ENCODE measurements around the gene STAB1.

The STAB1 gene

DNA sequence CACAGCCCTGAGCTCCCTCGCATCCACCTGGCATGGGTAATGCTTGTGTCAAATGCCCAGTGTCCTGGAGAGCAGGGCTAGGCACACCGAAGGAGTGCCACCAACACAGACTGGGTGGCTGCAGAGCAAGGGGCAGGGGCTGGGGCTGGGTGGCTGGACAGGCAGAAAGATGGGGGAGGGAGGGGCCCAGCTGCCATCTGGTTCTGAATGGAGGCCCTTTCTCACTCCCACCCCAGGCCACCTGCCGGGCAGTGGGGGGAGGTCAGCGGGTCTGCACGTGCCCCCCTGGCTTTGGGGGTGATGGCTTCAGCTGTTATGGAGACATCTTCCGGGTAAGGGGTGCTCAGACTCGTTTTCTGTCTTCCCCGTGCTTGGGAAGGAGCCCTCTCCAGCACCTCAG lies 17.0 kb downstream of the STAB1 start:
- ATAC-seq = no peak

DNA sequence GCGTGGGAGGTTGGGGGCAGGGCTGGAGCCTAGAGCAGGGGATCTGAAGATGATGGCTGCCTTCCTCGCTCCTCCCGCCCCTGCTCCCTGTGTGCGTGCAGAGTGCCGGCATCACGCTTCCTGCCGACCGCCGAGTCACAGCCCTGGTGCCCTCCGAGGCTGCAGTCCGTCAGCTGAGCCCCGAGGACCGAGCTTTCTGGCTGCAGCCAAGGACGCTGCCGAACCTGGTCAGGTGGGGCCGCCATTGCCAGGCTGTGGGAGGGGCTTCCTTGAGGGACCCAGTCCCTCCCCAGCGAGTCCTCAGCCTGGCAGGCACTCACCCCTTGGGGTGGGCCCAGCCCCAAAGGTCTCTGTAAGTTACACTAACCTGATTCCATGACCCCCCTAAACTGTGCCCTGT lies 17.6 kb downstream of the STAB1 start:
- no peak for ATAC-seq

DNA sequence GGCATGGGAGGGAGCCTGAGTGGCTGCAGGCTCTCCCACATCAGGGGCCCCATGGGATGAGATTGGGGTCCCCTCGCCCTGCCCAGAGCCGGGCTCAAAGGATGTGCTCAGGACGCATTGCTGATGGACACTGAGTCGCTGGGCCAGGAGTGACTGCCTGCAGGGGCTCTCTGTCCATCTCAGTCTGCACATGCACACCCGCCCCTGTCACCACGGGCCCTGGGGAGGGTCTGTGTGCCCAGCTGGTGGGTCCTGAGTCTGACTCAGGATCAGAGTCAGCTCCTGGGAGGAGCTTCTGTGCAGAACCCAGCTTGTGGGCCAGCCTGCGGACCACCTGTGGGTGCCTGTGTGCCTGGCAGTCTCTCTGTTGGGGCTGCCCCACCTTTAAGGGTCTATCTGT lies 18.1 kb downstream of the STAB1 start:
- no peak for ATAC-seq

DNA sequence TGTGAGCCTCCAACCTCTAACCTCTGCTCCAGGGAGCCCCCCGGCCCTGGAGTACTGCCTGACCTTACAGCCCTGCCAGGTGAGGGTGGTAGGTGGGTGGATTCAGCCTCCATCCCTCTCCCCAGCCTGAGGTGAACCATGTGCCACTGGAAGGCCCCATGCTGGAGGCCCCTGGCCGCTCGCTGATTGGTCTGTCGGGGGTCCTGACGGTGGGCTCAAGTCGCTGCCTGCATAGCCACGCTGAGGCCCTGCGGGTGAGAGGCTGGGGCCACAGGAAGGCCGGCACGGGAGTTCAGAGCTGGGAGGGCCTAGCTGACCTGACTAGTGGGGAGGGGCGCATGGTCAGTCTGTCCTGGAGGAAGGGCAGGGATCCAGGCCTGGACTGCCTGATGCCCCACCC lies 19.4 kb downstream of the STAB1 start:
- no peak for ATAC-seq

DNA sequence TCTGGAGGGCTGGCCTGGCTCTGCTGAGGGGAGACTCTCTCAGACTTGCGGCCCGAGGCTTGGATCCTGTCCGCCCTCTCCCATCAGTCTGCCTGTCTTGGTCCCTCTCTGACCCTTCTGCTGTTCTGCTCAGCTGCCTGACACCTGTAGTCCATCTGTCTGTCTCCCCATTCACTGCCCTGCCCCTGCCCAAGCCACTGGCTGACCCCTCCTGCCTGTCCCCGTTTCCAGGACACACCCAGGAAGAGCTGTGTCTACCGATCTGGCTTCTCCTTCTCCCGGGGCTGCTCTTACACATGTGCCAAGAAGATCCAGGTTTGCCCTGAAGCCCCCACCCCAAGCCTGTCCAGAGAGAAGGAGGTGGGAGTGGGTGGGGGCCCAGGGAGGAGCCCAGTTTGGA lies 20.1 kb downstream of the STAB1 start:
- no peak for ATAC-seq

DNA sequence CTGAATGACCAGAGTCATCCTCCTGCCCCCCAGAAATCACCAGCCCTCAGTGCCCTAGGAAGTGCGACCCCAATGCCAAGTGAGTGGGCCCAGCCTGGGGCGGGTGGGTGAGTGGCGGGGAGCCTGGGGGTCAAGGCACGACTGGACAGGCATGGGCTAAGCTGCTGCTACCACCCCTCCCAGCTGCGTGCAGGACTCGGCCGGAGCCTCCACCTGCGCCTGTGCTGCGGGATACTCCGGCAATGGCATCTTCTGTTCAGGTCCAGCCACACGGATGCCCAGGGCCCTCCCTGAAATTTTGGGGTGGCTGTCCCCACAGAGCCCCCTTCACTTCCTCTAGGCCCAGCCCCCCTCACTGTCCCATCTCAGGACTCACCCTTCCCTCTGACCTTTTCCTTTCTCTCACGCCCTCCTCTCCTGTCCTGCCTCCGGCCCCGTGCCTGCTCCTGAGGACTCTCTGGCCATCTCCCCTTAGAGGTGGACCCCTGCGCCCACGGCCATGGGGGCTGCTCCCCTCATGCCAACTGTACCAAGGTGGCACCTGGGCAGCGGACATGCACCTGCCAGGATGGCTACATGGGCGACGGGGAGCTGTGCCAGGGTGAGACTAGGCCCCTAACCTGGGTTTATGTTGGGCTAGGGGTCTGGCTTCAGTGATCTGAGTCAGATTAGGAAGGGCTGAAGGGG lies 21.5 kb downstream of the STAB1 start:
- no peak for ATAC-seq

DNA sequence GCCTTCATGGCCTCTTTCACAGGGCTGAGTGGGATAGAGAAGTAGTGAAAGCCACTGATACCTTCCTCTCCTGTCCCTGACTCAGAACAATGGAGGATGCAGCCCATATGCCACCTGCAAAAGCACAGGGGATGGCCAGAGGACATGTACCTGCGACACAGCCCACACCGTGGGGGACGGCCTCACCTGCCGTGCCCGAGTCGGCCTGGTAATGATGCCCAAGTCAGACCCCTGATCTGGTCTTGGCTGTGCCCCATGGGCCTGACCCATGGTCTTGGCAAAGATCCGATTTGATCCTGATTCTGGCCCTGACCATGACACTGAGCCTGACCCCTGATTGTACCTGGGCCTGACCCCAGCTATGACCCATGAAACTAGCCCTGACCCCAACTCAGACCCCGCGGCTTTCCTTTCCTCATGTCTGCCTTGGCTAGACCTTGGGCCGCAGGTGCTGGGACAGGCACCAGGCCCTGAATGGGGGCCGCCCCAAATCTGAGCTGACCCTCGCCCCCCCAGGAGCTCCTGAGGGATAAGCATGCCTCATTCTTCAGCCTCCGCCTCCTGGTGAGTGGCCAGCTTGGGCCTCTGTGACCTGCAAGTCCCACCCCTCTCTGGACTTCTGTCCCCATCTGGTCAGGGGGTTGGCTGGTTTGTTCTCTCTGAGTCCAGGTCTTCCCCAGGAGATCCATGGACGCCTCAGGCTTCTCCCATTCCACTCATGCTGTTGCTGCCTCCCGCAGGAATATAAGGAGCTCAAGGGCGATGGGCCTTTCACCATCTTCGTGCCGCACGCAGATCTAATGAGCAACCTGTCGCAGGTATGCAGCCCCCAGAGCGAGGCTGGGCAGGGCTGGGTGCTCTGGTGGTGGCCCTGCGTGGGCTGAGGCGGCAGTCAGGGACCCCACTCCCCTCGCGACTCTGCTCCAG lies 22.9 kb downstream of the STAB1 start:
- no peak for ATAC-seq

DNA sequence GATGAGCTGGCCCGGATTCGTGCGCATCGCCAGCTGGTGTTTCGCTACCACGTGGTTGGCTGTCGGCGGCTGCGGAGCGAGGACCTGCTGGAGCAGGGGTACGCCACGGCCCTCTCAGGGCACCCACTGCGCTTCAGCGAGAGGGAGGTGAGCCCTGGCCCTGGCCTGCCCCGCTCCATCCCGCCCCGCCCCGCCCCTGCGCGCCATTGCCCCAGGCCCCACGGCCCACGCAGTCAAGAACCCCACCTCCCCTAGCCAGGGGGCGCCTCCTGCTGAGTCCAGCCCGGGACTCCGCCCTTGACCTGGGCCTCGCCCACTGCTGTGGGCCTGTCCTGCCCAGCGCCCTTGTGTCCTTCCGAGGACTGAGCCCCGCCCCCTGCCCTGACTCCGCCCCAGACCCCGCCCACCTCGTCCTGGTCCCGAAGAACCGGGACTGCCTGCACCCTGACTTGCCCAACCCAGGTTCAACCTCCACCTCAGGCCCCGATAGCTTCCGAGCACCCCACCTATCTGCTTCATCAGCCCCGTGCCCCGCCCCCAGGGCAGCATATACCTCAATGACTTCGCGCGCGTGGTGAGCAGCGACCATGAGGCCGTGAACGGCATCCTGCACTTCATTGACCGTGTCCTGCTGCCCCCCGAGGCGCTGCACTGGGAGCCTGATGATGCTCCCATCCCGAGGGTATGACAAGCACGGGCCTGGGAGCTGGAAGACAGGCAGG lies 23.7 kb downstream of the STAB1 start:
- no peak for ATAC-seq

DNA sequence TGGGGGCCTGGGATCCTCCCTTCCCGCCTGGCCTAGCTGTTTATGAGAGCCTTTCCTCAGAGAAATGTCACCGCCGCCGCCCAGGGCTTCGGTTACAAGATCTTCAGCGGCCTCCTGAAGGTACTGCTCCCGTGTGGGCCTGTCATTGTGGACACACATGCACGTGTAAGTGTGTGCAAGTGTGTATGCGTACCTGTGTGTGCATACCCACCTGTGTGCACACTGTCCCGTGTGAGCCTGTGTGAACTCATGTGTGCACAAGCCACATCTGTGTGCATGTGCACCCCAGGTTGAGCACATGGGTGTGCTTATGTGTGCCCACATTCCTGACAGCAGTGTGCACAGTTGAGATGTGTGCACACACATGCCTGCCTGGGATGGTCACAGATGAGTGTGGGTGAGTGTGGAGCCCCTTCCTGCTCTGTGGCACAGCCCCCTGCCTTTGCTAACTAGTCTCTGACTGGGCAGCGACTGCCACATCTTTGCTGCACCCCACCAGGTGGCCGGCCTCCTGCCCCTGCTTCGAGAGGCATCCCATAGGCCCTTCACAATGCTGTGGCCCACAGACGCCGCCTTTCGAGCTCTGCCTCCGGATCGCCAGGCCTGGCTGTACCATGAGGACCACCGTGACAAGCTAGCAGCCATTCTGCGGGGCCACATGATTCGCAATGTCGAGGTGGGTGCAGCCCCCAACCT lies 24.5 kb downstream of the STAB1 start:
- no peak for ATAC-seq

DNA sequence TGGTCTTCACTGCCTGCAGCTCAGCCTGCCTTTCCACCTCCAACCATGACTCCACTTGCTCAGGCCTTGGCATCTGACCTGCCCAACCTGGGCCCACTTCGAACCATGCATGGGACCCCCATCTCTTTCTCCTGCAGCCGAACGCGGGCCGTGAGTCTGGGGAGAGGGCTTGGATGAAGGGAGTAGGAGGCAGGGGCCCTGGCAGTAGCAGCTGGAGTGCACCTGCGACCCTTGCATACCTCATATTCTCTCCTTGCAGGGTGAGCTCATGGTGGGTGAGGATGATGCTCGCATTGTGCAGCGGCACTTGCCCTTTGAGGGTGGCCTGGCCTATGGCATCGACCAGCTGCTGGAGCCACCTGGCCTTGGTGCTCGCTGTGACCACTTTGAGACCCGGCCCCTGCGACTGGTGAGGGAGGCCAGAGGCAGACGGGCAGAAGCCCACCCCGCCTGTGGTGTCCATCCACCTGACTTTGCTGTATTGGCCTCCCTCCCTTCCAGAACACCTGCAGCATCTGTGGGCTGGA lies 25.1 kb downstream of the STAB1 start:
- ATAC-seq = no peak

DNA sequence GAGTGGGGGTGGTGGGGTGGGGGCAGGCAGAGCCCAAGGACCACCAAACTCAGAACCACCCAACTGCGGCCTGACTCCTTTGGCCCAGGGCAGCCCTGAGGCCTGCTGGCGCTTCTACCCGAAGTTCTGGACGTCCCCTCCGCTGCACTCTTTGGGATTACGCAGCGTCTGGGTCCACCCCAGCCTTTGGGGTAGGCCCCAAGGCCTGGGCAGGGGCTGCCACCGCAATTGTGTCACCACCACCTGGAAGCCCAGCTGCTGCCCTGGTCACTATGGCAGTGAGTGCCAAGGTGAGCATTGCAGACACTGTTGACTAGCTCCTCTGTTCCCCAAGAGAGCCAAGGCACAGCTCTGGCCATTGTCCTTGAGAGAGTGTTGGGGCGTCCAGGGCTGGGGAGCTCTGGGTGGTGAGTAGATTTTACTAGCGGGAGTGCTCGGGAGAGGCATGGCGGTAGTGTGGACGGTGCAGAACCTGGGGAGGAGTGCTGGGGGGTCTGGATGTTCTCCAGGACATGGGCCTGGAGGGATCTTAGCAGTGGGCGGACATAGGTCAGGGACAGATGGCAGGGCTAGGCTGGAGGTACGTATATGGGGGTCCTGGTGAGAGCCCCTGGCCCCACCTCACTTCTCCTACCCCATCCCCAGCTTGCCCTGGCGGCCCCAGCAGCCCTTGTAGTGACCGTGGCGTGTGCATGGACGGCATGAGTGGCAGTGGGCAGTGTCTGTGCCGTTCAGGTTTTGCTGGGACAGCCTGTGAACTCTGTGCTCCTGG lies 25.8 kb downstream of the STAB1 start:
- ATAC-seq = no peak

DNA sequence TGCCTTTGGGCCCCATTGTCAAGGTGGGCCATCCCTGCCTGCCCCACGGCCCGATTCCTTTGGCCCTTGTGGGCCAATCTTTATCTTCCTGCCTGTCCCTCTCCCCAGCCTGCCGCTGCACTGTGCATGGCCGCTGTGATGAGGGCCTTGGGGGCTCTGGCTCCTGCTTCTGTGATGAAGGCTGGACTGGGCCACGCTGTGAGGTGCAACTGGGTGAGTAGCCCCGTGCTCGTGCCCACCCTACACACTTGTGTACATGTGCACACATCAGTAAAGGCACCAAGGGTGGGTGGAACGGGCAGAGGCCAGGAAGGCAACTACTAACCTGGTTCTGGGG lies 26.3 kb downstream of the STAB1 start:
- no peak for ATAC-seq

DNA sequence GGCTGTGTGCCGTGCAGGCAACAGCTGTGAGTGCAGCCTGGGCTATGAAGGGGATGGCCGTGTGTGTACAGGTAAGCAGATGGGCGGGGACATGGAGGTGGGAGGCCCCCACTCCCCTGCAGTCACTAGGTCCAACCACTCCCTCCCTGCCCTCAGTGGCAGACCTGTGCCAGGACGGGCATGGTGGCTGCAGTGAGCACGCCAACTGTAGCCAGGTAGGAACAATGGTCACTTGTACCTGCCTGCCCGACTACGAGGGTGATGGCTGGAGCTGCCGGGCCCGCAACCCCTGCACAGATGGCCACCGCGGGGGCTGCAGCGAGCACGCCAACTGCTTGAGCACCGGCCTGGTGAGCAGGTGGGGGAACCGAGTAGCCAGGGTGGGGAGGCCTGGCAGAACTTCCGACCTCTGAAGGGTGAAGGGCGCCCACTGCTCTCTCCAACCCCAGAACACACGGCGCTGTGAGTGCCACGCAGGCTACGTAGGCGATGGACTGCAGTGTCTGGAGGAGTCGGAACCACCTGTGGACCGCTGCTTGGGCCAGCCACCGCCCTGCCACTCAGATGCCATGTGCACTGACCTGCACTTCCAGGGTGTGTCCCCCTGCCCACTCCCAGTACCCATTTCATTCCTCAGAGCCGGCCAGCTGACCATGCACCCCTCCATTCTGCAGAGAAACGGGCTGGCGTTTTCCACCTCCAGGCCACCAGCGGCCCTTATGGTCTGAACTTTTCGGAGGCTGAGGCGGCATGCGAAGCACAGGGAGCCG lies 26.9 kb downstream of the STAB1 start:
- ATAC-seq = no peak

DNA sequence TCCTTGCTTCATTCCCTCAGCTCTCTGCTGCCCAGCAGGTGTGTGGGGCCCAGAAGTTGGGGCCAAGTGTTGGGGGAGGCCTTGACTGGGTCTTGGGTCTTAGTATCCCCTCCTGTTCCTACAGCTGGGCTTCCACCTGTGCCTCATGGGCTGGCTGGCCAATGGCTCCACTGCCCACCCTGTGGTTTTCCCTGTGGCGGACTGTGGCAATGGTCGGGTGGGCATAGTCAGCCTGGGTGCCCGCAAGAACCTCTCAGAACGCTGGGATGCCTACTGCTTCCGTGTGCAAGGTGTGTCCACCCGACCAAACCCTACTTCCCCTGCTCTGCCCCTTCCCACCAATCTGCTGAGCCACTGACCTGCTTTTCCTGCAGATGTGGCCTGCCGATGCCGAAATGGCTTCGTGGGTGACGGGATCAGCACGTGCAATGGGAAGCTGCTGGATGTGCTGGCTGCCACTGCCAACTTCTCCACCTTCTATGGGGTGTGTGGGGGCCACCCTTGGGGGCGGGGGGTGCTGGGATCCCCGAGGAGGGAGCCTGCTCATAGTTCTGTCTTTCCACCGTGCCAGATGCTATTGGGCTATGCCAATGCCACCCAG lies 27.6 kb downstream of the STAB1 start:
- ATAC-seq = no peak

DNA sequence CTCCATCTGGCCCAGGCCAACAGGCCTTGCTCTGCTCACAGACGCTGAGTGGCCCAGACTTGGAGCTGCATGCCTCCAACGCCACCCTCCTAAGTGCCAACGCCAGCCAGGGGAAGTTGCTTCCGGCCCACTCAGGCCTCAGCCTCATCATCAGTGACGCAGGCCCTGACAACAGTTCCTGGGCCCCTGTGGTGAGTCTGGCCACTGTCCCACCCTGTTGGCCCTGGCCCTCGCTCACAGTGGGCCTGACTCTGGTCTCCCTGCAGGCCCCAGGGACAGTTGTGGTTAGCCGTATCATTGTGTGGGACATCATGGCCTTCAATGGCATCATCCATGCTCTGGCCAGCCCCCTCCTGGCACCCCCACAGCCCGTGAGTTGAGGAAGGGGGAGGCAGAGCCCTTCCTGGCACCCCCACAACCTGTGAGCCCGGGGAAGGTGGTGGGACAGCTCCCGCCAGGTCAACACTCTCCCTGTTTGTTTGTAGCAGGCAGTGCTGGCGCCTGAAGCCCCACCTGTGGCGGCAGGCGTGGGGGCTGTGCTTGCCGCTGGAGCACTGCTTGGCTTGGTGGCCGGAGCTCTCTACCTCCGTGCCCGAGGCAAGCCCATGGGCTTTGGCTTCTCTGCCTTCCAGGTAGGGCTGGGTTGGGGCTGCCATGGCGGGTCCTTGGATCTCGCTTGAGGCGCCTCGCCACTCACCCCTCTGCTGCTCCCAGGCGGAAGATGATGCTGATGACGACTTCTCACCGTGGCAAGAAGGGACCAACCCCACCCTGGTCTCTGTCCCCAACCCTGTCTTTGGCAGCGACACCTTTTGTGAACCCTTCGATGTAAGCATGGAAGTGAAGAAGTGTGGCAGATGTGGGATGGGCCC lies 28.5 kb downstream of the STAB1 start:
- no peak for ATAC-seq

DNA sequence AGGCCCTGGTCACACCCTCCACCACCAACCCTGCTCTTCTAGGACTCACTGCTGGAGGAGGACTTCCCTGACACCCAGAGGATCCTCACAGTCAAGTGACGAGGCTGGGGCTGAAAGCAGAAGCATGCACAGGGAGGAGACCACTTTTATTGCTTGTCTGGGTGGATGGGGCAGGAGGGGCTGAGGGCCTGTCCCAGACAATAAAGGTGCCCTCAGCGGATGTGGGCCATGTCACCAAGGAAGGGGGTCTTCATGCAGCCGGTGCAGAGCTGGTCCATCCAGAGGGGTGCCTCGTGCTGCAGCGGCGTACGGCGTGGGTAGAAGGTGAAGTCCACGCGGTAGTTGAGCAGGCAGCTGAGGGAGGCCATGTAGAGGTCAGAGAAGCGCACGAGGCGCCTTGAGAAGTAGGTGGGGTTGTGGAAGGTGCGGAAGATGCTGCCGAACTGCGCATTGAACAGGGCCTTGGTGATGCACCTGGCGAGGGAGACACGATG lies 29.2 kb downstream of the STAB1 start:
- ATAC-seq = no peak

DNA sequence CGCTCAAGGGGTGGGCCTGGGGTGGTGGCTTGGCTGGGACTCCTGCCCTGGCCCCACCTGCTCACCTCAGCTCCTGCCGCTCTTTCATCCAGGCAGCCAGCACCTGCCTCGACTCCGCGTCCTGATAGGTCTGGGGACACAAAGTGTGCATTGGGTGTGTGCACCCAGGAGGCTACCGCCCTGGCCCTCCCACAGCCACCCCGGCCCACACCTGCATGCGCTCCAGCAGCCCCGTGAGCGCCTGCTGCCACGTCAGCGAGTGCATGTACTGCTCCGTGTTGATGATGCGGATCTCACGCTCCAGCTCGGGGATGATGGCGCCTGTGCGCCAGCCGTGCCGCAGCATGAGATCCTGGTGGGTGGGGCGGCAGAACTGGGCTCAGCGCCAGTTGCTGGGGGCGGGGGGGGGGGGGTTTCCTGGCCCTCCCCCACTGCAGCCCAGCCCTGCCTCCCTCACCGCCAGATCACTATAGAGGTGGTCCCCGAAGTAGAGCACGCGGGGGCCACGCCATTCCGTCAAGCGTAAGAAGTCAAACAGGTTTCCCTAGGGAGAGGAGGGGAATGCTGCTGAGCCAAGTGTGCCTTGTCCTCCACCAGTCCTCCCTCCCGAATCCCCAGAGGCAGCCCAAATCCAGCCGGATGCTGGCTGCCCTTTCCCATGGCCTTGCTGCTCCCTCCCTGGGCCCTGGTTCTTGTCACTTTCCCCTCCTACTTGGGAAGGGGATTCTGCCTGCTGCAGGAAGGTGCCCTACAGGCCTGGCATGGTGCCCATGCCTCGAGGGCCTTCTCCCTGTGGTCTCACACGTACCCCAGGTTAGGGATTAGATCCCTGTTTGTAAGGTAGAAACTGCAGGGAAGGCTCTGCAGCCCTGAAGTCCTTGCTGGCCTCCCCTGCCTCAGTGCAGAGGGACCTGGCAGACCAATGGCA lies 29.9 kb downstream of the STAB1 start:
- ATAC-seq = no peak
